HG03095 (cell line): ENCODE measurements around the gene RCAN2.
"Not testable (repeated sequence)": the region's sequence is repeated elsewhere in the genome, so short reads cannot be mapped to it uniquely, and the experiment has no call there.

Experiments used
- ATAC-seq: cut with Tn5 transposase; IDR thresholded peaks from one replicate; pipeline ENCODE4 v1.9.1; 2021; ENCODE audit warnings: moderate library complexity; ENCODE audit not compliant: unreplicated experiment

RCAN2 gene

DNA sequence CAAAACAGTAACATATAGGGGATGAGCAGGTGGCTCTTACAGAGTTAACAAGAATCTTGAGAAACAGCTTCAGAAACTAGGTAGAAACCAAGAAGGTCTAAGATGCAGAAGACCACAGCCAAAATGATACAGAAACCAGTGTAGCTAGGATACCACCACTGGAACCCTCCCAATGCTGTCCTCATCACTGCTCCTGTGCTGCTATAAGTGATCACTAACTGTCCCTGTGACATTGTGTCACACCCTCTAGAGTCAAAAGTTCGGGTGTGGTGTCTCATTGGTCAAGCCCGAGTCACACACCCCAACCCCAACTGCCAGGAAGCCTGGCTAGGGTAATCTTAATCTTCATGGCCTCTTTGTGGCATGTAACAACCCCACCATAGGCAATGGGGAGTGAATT lies 153.1 kb downstream of the RCAN2 start:
- ATAC-seq = peak; percentile 63

- ATAC-seq = no peak
Observed at GRCh38 chr6:46334442-46334841, 156.8 kb downstream of the RCAN2 start.

DNA sequence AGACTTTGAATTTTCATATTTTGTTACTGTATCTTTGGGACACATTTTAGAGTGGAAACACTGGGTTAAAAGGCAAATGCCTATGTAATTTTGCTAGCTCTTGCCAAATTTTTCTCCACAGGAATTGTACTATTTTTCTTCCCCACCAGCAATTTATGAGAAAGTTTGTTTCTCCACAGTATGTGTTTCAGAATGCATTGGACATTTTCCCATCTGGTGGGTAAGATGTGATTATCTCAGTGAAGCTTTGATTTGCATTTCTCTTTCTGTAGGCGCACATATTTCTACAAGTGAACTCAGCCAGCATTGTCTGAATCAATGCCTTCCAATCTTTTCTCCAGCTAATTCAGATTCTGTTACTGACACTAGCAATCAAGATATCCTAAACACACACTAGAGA lies 157.8 kb downstream of the RCAN2 start:
- no peak for ATAC-seq

DNA sequence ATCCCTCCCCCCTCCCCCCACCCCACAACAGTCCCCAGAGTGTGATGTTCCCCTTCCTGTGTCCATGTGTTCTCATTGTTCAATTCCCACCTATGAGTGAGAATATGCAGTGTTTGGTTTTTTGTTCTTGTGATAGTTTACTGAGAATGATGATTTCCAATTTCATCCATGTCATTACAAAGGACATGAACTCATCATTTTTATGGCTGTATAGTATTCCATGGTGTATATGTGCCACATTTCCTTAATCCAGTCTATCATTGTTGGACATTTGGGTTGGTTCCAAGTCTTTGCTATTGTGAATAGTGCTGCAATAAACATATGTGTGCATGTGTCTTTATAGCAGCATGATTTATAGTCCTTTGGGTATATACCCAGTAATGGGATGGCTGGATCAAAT lies 158.8 kb downstream of the RCAN2 start:
- ATAC-seq = not testable (repeated sequence)

GRCh38 chr6:46331461-46331860 lies 159.8 kb downstream of the RCAN2 start:
- no peak for ATAC-seq

DNA sequence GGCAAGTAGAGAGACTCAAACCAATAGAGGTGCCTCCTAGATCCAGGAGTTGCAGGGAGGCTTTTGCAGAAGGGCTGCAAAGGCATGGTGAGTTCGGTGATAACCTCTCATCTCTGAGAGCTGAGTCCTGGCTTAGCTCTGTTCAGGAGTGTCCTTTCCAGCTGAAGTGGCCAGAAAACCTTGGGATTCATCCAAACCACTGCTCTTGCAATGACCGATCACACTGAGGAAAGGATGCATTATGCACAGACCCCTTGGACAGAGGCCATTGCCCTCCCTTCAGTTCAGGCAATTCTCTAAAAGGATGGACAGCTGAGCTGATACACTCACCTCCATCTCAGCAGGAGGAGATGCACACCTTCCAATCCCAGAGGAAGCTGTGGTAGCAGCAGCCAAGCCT lies 161.7 kb downstream of the RCAN2 start:
- ATAC-seq = no peak

- no peak for ATAC-seq
Observed at GRCh38 chr6:46327779-46328178, 163.5 kb downstream of the RCAN2 start.

DNA sequence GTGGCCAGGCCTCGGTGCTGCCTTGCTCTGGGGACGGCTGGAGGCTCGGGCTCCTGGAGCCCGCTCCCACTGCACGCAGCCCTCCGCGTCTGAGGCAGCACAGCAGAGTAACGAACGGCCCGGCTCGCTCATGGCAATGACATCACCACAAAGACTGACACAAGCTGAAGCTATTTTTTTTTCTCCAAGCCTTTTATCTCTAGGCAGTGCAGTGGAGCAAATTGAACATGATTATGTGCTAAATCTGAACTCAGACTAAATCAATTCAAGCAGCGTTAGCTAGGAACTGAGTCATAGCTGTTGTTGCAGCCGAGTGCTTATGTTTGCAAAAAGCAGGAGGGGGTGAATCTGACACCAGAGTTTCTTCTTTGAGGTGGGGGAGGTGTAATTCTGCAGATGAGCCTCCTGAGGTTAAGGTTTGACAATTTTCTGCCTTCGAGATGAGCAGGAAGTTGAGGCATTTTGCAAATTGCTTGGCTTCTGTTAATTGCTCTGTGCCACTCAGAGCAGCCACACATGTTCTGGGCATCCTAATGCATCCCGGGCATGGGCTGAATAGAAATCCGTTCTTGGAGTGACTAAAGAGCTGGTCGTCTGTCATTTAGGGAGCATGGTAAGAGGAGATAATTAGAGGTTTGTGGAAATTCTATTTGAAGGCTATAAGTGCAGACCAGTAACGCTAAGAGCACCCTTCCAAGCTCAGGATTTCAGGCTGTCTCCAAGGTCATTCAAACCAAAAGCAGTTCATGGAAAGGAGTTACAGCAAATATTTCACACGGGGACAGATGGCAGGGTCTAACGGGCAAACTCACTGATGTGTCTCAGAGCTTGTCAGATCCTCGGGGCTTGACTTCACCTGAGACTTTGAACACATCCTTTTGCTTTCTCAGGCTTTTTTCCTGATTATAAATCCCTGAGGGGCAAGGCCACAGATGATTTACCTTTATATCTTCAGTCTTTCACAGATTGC lies 165.4 kb downstream of the RCAN2 start:
- ATAC-seq = no peak

DNA sequence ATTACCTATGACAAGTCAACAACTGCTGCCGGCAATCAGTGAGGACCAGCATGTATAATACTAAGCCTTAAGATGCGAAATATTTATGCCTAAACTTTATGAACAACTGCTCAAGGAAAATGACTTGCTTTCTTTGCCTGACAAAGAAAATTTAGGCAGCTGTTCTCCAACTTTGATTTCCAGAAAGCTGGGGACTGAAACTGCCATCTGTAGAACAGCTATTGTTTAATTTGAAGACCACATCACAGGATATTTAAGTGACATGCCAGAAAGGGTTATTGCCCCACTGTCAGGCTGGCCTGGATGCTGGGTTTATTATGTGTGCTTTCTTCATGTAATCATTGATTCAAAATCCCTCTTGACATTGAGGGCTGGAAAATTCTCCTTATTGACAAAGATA lies 166.5 kb downstream of the RCAN2 start:
- no peak for ATAC-seq

GRCh38 chr6:46323966-46324622 lies 167.2 kb downstream of the RCAN2 start:
- no peak for ATAC-seq

GRCh38 chr6:46323312-46323965 lies 167.8 kb downstream of the RCAN2 start:
- no peak for ATAC-seq

DNA sequence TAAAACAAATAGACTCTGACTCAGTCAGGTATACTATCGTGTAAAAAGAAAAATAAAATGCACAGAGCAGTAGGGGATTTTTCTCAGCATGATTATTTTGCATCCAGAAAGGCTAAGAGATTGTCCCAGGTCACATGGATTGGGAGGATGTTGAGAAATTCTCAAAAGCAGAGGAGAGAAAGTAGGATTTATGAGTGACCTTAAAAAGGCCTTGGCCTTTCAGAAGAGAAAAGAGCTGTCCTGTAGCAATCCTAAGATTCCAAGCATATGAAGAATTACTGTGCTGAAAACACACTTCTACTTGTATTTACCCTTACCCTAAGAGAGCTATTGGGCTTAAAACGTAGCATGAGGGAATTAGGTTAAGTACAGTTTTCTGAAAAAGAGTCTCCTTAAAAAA lies 170.7 kb downstream of the RCAN2 start:
- ATAC-seq = no peak

DNA sequence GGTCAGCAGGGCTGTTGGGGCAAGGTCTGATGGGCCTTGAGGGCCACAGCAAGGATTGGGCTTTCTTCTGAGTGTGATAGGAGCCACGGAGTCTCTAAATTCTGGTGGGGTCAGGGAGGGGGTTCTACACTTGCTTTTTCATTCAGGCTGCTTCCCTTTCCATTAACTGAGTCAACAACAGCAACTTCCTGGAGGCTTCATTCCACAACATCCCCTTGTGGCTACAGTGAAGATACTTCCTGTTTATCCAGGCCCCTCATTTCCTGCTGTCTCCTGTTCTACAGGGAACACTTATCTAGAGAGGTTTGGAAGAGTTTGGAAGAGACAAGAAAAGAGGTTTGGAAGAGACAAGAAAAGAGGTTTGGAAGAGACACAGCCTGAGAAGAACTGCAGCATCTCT lies 175.7 kb downstream of the RCAN2 start:
- ATAC-seq = no peak

GRCh38 chr6:46312654-46313053 lies 178.6 kb downstream of the RCAN2 start:
- no peak for ATAC-seq

DNA sequence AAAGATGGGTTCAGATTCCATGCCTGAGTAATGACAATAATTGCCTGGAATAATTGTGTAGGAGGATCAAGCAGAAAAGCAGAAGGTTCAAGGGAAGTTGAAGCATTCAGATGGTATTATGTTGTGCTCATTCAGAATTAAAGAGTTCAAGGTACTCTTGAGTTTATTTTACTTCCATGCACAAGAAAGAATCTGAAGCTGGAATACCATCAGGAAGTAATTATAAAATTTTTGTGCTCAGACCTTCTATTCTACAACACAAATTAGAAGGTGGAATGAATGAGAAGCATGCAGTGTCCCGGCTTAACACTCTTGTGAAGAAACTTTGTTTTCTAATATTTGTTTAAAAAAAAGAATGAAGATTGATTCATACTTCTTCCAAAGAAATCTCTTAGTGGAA lies 181.1 kb downstream of the RCAN2 start:
- no peak for ATAC-seq

GRCh38 chr6:46306431-46306830 lies 184.8 kb downstream of the RCAN2 start:
- no peak for ATAC-seq

DNA sequence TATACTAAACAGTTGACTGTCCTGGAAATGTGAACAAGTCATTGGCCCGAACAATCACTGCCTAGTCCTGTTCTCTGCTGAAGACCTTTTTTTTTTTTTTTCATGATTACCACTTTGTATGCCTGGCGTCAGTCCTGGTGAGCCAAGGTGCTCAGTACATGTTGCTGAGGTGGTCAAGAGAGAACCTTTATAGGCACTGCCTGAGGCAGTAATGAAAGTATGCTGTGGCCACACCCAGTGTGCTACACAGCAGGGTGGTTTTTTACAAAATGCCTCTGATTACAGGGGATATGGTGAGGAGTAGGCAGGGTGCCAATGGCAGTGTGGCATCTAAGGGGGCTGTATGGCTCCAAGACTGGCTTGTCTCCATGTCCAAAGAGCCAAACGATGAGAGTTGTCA lies 185.4 kb downstream of the RCAN2 start:
- no peak for ATAC-seq

GRCh38 chr6:46305236-46305635 lies 186.0 kb downstream of the RCAN2 start:
- ATAC-seq = no peak

DNA sequence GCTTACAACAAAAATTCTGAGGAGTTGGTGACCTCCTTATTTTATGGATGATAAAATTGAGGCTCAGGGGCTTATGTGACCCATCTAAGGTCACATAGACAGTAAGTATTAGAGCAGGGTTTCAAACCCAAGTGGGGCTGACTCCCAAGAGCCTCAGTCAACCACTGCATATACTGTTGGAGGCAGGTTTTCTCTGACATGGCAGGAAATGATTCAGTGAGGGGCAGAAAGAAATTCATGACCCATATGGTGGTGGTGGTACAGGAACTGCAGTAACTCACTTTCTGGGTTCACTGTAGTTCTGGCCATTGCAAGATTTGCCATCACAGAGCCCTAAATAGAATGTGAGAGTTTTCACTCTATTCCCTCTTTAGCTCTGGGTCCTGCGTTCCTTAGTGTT lies 188.4 kb downstream of the RCAN2 start:
- ATAC-seq = no peak

DNA sequence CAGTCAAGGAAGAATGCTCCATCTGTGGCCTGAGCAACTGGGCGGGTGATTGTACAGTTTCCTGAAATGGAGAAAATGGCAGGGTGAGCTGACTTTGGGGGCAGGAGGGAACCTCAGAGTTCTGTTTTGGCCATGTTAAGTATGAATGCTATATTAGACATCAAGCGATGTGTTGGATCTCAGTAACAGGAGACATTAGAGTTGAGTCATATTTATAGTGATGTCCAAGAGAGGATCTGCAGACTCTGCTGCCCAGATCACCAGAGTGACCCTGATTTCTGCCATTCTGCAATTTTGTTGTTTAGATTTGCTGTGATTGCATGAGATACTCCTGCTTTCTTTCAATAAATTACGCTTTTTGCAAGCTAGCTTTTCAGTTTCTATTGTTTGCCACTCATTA lies 189.1 kb downstream of the RCAN2 start:
- ATAC-seq = no peak

- no peak for ATAC-seq
Observed at GRCh38 chr6:46299253-46299652, 192.0 kb downstream of the RCAN2 start.

- ATAC-seq = no peak
Observed at GRCh38 chr6:46296586-46296985, 194.7 kb downstream of the RCAN2 start.
